Upper lobe of left lung (tissue), 6 donors: Measurements from ENCODE around the gene DCP2. TPM values are rescaled to one million over a fixed set of nuclear protein-coding genes. Genes with fewer than 3 reads are reported as not detected.

Experiments
- ATAC-seq, 2 donors: fragments of 200-7000 bp; cut with Tn5 transposase; one replicate each; pipeline ENCODE4 v1.9.1; 2022; ENCODE audit warnings: mild to moderate bottlenecking in 2 of 2, moderate library complexity in 2 of 2; ENCODE audit not compliant: low FRiP score in 2 of 2
- DNase-seq, 2 donors: peaks; one replicate each; pipeline ENCODE4 v3.0.0-alpha.2; 2019 to 2020
- H3K27ac ChIP-seq, 4 donors: fragments of 200-600 bp; sonication (generic); one replicate each; pipeline ENCODE4 v1.5.1; 2016 to 2019
- H3K27me3 ChIP-seq, 4 donors: fragments of 200-600 bp; sonication (generic); one replicate each; pipeline ENCODE4 v1.5.1; 2017 to 2019
- H3K36me3 ChIP-seq, 4 donors: fragments of 200-600 bp; sonication (generic); one replicate each; pipeline ENCODE4 v1.5.1; 2016 to 2019
- H3K4me1 ChIP-seq, 4 donors: fragments of 200-600 bp; sonication (generic); one replicate each; pipeline ENCODE4 v1.5.1; 2018 to 2019
- H3K4me3 ChIP-seq, 4 donors: fragments of 200-600 bp; sonication (generic); one replicate each; pipeline ENCODE4 v1.5.1; 2017 to 2019; ENCODE audit warnings: mild to moderate bottlenecking in 2 of 4, moderate library complexity in 1 of 4
- H3K9me3 ChIP-seq, 4 donors: fragments of 200-600 bp; sonication (generic); one replicate each; pipeline ENCODE4 v1.5.1; 2018 to 2019
- CTCF ChIP-seq, 6 experiments: fragments of 450-650 bp in 4 of 6; fragments of 200-600 bp in 2 of 6; sonication (generic) in 2 of 6; IDR thresholded peaks; one replicate each; pipeline ENCODE4 v1.5.1; 2016 to 2019; ENCODE audit warnings: antibody characterized with exemption in 6 of 6
- EP300 ChIP-seq, 4 donors: sonication (generic); formaldehyde crosslinking; IDR thresholded peaks; one replicate each; pipeline ENCODE4 v1.5.1; 2017; ENCODE audit warnings: antibody characterized with exemption in 4 of 4, control low read depth in 2 of 4
- POLR2A ChIP-seq, 4 donors: fragments of 450-650 bp; IDR thresholded peaks; one replicate each; pipeline ENCODE4 v1.5.1; 2016 to 2017; ENCODE audit warnings: antibody characterized with exemption in 4 of 4, mild to moderate bottlenecking in 2 of 4
- POLR2AphosphoS5 ChIP-seq, 2 donors: sonication (generic); formaldehyde crosslinking; IDR thresholded peaks; one replicate each; pipeline ENCODE4 v1.5.1; 2017; ENCODE audit warnings: antibody characterized with exemption in 2 of 2
- whole genome bisulfite sequencing, 2 donors: methylation state at CpG; one replicate each; pipeline ENCODE4 v1.1.5; 2017 to 2018; 5-methylcytosine and 5-hydroxymethylcytosine counted together
- total RNA-seq, 6 donors: library from RNA; depleted of rRNA in 4 of 6; stranded (reverse); fragments of >200 nt in 4 of 6; gene quantifications; one replicate each; pipeline versions ENCODE4 v1.1.0 to v1.2.1, GENCODE V29; 2016 to 2021
- donor health status: DM: no; HTN: no; CAD: no; lungs with moderate emphysema.
- donor health status: DM: no; HTN: yes; CAD: no; lungs with severe emphysema.

Gene DCP2
- total RNA-seq, 6 donors from 2014 or later: 17.8 to 111 (median 53.2) TPM

- no peak for TF ChIP-seq POLR2AphosphoS5 (IDR thresholded peaks at IDR 0.05)
- TF ChIP-seq POLR2A (IDR thresholded peaks at IDR 0.05): no peak
- no peak for TF ChIP-seq EP300 (IDR thresholded peaks at IDR 0.05)
- TF ChIP-seq CTCF (IDR thresholded peaks at IDR 0.05): no peak
Measured at GRCh38 chr5:112973036-112973435, 3.6 kb upstream of the DCP2 start.

GRCh38 chr5:112973904-112974303 is 2.7 kb upstream of the DCP2 start:
- no peaks in the 10 kb centered on the region for H3K36me3 ChIP-seq
- H3K27me3 ChIP-seq: no peaks in the 10 kb centered on the region
- DNase-seq (no peak), ATAC-seq (no peak)
- H3K27ac ChIP-seq: no peak overlapping the region
- no peak for TF ChIP-seq POLR2A (IDR thresholded peaks at IDR 0.05)
- no peak for TF ChIP-seq CTCF (IDR thresholded peaks at IDR 0.05)
- no peak for TF ChIP-seq POLR2AphosphoS5 (IDR thresholded peaks at IDR 0.05)
- no peak for TF ChIP-seq EP300 (IDR thresholded peaks at IDR 0.05)
- WGBS, 2 donors: 80 to 93% methylated on average over 1 of the region's 1 CpG
- H3K4me1 ChIP-seq: peaks cover 13 to 17% (median 15%) of the 10 kb centered on the region in 4 donors
- no peak overlapping the region for H3K4me3 ChIP-seq
- H3K9me3 ChIP-seq: no peaks in the 10 kb centered on the region

More at GRCh38 chr5:112973036-112973435, 3.6 kb upstream of the DCP2 start:
- Histone ChIP-seq H3K36me3 (no peaks in the 10 kb centered on the region), H3K4me1 (peaks cover 6 to 8% (median 7%) of the 10 kb centered on the region in 4 donors), H3K27me3 (no peaks in the 10 kb centered on the region), H3K4me3 (no peak overlapping the region), H3K27ac (no peak overlapping the region), H3K9me3 (no peaks in the 10 kb centered on the region)
- WGBS, 2 donors: 92 to 95% methylated on average over 1 of the region's 1 CpG
- no peak for DNase-seq
- no peak for ATAC-seq

- 96 to 100% methylated on average over 1 of the region's 1 CpG for WGBS, 2 donors
- no peak for ATAC-seq
Measured at GRCh38 chr5:112974901-112975300, 1.7 kb upstream of the DCP2 start.

GRCh38 chr5:112975721-112976431 is 722 bp upstream of the DCP2 start:
- DNase-seq (no peak), ATAC-seq (peak; percentile 14 to 19)
- TF ChIP-seq POLR2A (IDR thresholded peaks at IDR 0.05) (no peak), POLR2AphosphoS5 (IDR thresholded peaks at IDR 0.05) (no peak)
- 33 to 47% methylated on average over 8 to 11 of the region's 11 CpGs for WGBS, 2 donors
- peak overlapping the region; percentile 89 to 97 (median 94) for H3K27ac ChIP-seq
- H3K4me1 ChIP-seq: peaks cover 19 to 30% (median 27%) of the 10 kb centered on the region in 4 donors
- no peaks in the 10 kb centered on the region for H3K9me3 ChIP-seq
- no peaks in the 10 kb centered on the region for H3K27me3 ChIP-seq
- peak overlapping the region; percentile 15 to 84 (median 72) for H3K4me3 ChIP-seq
- no peaks in the 10 kb centered on the region for H3K36me3 ChIP-seq

More at GRCh38 chr5:112974901-112975300, 1.7 kb upstream of the DCP2 start:
- DNase-seq: no peak
- no peak overlapping the region for H3K27ac ChIP-seq
- no peaks in the 10 kb centered on the region for H3K36me3 ChIP-seq
- H3K4me3 ChIP-seq: no peak overlapping the region
- peaks cover 17 to 27% (median 24%) of the 10 kb centered on the region in 4 donors for H3K4me1 ChIP-seq
- no peak for TF ChIP-seq EP300 (IDR thresholded peaks at IDR 0.05)
- no peak for TF ChIP-seq POLR2A (IDR thresholded peaks at IDR 0.05)
- no peak for TF ChIP-seq POLR2AphosphoS5 (IDR thresholded peaks at IDR 0.05)
- no peak for TF ChIP-seq CTCF (IDR thresholded peaks at IDR 0.05)
- no peaks in the 10 kb centered on the region for H3K9me3 ChIP-seq
- H3K27me3 ChIP-seq: no peaks in the 10 kb centered on the region

GRCh38 chr5:112977440-112977861 is 853 bp downstream of the DCP2 start:
- DNase-seq (no peak), ATAC-seq (peak in 1 of 2 donors; percentile 2)
- Histone ChIP-seq H3K4me3 (peak overlapping the region; percentile 72 to 97 (median 78)), H3K4me1 (peaks cover 20 to 30% (median 27%) of the 10 kb centered on the region in 4 donors), H3K9me3 (no peaks in the 10 kb centered on the region), H3K27me3 (no peaks in the 10 kb centered on the region), H3K36me3 (no peaks in the 10 kb centered on the region), H3K27ac (peak overlapping the region; percentile 89 to 97 (median 94))
- TF ChIP-seq POLR2AphosphoS5 (IDR thresholded peaks at IDR 0.05) (no peak), POLR2A (IDR thresholded peaks at IDR 0.05) (no peak), EP300 (IDR thresholded peaks at IDR 0.05) (no peak), CTCF (IDR thresholded peaks at IDR 0.05) (no peak)
- WGBS, 2 donors: 1% methylated on average over 16 of the region's 16 CpGs
